Suppressor macrophage (primary cell): ENCODE results near the gene TMEM9B.
"Not testable (repeated sequence)": the region's sequence is repeated elsewhere in the genome, so short reads cannot be mapped to it uniquely, and the experiment has no call there.

Source experiments
- DNase-seq, 4 experiments: peaks; one replicate each; pipeline ENCODE4 v3.0.0-alpha.2; 2020 to 2022
- total RNA-seq, 17 experiments: gene quantifications; one replicate each; lab custom pipeline; 2026; ENCODE audit warnings: mixed read lengths in 6 of 17, inconsistent platforms in 3 of 17; lab: John Stamatoyannopoulos, UW

TMEM9B gene
- total RNA-seq, result 50.0 to 133 (median 86.7) reads per million in 17 experiments

- DNase-seq, result peak; percentile 94 to 97 (median 96)
These were observed at the start of gene TMEM9B for GRCh38 chr11:8964324-8965320. TMEM9B (minus strand) TSS chr11:8964442; CDS start chr11:8964313, 129 bp downstream.

GRCh38 chr11:9013373-9013772 is 49.1 kb upstream of the TMEM9B start:
- no peak for DNase-seq

- not testable (repeated sequence) for DNase-seq
These were observed 45.3 kb upstream of the TMEM9B start for GRCh38 chr11:9009538-9009937.

- DNase-seq, result no peak
These were observed 44.4 kb upstream of the TMEM9B start for GRCh38 chr11:9008661-9009060.

DNA sequence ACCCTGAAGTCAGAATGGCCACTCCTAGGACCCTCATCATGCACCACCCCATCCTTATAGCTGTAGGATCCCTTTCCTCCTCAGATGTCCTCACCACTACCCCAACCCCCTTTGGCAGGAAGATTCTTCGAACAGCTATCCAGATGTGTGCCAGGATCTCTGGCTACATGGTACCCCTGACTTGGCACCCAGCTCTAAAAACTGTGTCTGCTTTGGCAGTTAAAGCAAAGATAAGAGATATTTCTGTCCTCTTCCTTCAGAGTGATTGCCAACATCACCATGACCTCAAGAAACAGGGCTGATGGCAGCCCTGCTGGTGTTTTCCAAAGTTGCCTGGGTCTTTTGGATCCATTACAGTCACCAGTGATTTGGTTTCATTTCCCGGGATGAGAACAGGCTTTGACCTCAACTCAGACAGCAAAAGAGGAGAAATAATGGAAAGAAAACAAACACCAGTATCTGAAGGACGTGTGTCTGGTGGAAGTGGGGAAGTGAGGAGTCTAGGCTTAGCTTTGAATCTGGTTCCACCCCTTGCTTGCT is 43.8 kb upstream of the TMEM9B start:
- no peak for DNase-seq

DNA sequence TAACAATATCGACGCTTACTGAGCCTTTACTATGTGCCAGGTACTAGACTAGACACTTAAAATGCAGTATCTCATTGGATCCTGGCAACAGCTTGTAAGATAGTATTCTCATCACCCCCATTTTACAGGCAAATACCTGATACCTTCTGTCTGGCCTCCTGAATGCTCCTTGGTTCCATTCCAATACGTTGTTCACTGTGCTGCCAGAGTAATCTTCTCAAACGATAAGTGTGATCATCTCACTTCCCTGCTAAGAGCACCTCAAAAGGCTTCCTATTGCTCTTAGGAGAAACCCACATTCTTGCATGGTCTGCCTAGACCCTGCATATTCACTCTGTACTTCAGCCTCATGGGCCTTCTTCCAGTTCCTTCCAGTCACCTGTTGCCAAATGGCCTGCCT is 40.8 kb upstream of the TMEM9B start:
- DNase-seq, result no peak

GRCh38 chr11:9004183-9004926 is 40.1 kb upstream of the TMEM9B start:
- no peak for DNase-seq

- DNase-seq, result peak; percentile 81 to 94 (median 88)
These were observed 39.4 kb upstream of the TMEM9B start, which contains the start of gene NRIP3 for GRCh38 chr11:9003573-9004182. NRIP3 (minus strand) TSS chr11:9004001; CDS start chr11:9003935, 66 bp downstream.

DNA sequence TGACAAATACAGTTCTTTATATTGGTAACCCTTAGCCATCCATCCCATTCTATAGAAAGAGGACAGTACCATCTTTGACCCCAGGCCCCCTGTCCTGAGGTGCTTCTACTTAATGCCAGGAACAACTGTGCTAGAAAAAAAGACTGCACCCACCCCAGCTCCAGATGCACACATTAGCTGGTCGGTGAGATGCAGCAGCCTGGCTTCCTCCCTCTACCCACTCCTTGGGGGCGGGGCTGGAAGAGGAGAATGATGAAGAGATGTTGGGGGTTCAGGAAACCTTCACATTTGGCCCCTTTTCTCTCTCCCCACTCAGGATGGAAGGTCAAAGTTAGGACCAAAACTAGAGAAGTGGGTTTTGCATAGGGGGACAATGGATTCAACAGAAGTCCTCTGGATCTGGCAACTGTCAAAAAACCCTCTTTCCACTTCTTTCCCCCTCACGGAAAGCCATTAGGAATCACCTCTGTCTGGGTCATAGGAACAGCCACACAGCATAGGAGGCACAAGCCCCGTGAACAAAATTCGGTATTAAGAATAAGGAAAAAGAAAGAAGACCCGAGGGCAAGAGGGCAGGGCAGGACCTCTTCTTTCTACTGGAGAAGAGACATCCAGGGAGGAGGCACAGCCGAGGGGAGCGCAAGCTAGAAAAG is 38.8 kb upstream of the TMEM9B start:
- DNase-seq, result peak; percentile 23 to 73 (median 51)

DNA sequence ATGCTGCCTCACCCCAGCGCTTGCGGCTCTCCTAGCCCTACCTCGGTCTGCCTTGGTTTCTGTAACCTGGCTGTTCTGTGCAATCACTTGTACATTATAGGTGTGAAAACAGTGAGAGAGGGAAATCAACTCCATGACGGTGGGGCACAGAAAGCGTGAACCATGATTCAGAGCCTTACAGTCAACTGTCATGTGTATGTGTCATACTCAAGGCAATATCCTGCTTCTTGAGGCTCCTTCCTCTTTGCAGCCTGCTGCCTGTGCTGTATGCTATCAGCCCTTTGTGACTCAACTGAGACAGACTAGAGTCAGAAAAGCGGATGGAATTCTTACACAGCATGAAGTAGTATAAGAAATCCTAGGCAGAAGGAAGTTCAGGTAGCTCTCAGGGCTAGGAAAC is 37.5 kb upstream of the TMEM9B start:
- peak; percentile 85 to 97 (median 92) for DNase-seq

- no peak for DNase-seq
These were observed 33.8 kb upstream of the TMEM9B start for GRCh38 chr11:8998017-8998416.

DNA sequence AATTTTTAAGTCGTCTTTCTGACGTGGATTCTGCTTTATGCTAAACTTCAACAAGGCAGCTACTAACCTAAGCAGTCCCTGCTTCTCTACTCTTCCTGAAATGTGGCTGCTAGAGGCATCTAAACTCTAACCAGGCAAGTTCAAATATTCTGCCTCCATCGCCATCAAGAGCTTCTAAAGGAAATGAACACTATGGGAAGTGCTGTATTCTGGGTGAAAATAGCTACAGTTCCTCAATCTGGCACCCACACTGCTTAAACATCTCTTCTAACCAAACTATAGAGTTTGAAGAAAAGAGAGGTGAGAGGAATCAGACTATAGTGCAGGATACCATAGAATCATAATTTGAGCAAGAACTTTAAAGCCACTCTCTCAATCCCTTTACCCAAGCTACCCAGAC is 33.2 kb upstream of the TMEM9B start:
- DNase-seq, result peak; percentile 19 to 66 (median 46)

DNA sequence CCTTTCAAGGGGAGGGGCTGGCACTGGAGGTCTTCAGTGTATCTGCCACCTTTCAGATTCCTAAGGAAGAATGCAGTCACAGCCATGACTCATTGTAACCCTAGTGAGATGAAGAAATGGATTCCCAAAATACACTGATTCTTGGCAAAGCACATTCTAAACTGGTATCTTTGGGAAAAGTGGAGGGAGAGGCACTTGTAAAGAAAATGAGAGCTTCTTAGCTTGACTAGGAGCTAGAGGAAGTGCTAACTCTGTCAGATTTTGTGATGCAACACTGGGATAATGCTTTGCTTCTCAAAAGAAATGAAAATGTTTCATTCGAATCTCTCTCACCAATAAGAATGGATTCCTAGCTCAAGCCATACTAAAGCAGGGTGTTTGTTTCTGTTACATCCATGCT is 25.2 kb upstream of the TMEM9B start:
- peak; percentile 40 to 62 (median 51) for DNase-seq

GRCh38 chr11:8988329-8989234 is 24.3 kb upstream of the TMEM9B start:
- no peak for DNase-seq

DNA sequence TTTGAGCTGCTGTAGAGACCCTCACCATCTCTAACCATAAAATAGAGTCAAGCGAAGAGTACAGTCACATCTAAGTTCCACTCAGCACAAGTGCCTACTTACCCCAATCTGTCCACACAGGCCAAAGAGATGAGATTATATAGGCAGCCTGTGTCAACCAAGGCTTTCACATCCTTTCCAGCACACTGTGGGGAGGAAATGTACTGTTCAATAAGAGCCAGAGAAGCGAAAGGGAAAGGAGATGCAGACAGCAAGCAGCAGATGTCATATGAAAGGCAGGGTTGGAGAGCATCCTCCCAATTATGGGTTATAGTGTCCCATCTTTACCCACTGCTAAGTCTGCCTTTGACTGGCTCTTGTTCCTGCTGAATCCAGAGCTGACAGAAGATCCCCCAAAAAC is 23.2 kb upstream of the TMEM9B start:
- no peak for DNase-seq

DNA sequence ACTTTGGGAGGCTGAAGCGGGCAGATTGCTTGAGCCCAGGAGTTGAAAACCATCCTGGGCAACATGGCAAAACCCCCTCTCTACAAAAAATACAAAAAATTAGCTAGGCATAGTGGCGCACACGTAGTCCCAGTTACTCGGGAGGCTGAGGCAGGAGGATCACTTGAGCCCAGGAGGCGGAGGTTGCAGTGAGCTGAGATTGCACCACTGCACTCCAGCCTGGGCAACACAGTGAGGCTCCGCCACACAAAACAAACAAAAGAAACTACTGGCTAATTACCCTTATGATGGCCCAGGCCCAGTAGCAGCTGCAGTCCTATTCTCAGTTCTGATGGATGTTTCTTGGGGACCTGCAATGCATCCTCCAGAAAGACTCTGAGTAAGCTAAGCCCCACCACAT is 22.5 kb upstream of the TMEM9B start:
- not testable (repeated sequence) for DNase-seq

GRCh38 chr11:8985462-8985861 is 21.2 kb upstream of the TMEM9B start:
- DNase-seq, result no peak

DNA sequence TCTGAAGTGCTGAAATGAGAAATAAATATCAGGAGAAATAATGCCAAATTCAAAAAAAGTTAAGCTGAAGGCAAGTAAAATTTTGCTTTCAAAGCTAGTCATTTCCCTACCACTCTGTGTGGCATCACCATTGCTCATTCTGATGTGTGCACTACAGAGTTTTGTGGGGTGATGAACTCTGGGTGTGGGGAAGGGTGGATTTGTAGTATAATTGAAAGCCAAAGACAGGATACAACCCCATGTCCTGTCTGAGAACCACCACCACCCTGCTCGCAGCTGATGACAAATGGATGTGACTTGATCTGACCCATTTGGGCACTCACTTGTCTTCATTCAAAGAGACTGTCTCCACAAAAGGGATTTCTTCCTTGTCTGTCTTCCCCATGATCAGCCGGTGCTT is 19.3 kb upstream of the TMEM9B start:
- DNase-seq, result no peak

GRCh38 chr11:8980485-8980884 is 16.2 kb upstream of the TMEM9B start:
- DNase-seq, result no peak

DNA sequence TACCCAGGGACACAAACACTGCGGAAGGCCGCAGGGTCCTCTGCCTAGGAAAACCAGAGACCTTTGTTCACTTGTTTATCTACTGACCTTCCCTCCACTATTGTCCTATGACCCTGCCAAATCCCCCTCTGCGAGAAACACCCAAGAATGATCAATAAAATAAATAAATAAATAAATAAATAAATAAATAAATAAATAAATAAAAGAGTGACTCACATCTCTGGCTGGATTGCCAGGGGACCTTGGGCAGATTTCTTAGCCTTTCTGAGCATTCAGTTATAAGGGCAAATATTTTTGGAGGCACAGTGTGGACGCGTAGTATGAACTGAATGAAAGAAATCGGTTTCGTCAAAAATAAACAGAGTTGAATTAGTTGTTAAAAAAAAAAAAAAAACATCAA is 15.1 kb upstream of the TMEM9B start:
- DNase-seq, result not testable (repeated sequence)

DNA sequence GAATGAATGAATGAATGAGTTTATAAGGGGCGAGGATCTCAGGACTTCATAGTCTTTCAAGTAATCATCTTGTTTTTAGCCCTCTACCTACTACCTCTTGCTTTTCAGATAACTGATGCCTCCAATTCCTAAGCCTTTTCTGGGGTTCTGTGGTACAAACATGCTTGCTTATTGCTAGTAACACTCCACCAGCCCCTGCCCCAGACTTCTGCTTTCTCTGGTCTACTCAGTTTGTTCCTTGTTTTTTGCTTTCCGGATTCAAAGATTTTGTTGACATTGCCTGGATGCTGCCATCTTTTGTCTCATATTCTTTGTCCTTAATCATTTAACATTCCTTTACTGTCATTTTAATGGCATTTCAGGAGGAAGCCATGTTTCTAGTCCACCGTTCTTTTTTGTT is 8.9 kb upstream of the TMEM9B start:
- peak; percentile 24 to 53 (median 49) for DNase-seq
